Glutamatergic neuron (in vitro differentiated cells): ENCODE measurements around the gene ATG5. TPM values are rescaled to one million over a fixed set of nuclear protein-coding genes. Genes with fewer than 3 reads are reported as not detected.
A peak's percentile ranks its signal among the peaks of the same experiment; 100 is the strongest.

Source experiments
- DNase-seq: peaks from one replicate; pipeline ENCODE4 v3.0.0; 2022
- H3K27ac Mint-ChIP-seq: one replicate; pipeline ENCODE4 v1.8.0; 2020; ENCODE audit warnings: mild to moderate bottlenecking, mixed read lengths, inconsistent platforms; ENCODE audit not compliant: unreplicated experiment
- H3K27me3 Mint-ChIP-seq: one replicate; pipeline ENCODE4 v1.8.0; 2020; ENCODE audit warnings: mild to moderate bottlenecking, moderate library complexity, mixed read lengths, inconsistent platforms; ENCODE audit not compliant: unreplicated experiment
- H3K36me3 Mint-ChIP-seq: one replicate; pipeline ENCODE4 v1.8.0; 2020; ENCODE audit warnings: mild to moderate bottlenecking, mixed read lengths, inconsistent platforms; ENCODE audit not compliant: unreplicated experiment
- H3K4me1 Mint-ChIP-seq: one replicate; pipeline ENCODE4 v1.8.0; 2020; ENCODE audit warnings: mild to moderate bottlenecking, low read depth, mixed read lengths, inconsistent platforms; ENCODE audit not compliant: unreplicated experiment
- H3K4me3 Mint-ChIP-seq: one replicate; pipeline ENCODE4 v1.8.0; 2020; ENCODE audit warnings: mild to moderate bottlenecking, mixed read lengths, inconsistent platforms; ENCODE audit not compliant: unreplicated experiment
- H3K9me3 Mint-ChIP-seq: one replicate; pipeline ENCODE4 v1.8.0; 2020; ENCODE audit warnings: mild to moderate bottlenecking, moderate library complexity, mixed read lengths, inconsistent platforms; ENCODE audit not compliant: unreplicated experiment
- CTCF ChIP-seq: fragments of 200-600 bp; sonication (generic); IDR thresholded peaks from one replicate; pipeline ENCODE4 v1.5.0; 2021; ENCODE audit not compliant: partially characterized antibody, unreplicated experiment
- total RNA-seq: library from RNA; stranded (reverse); fragmentation: NEBNext Ultra II Directional; extraction: Animal tissue kit (Norgen Biotek cat#: 25700); gene quantifications from one replicate; pipeline ENCODE4 v1.2.1, GENCODE V29; 2021; ENCODE audit not compliant: unreplicated experiment

Gene ATG5
- total RNA-seq, 1 donor from 2014 or later: 24.8 TPM

DNA sequence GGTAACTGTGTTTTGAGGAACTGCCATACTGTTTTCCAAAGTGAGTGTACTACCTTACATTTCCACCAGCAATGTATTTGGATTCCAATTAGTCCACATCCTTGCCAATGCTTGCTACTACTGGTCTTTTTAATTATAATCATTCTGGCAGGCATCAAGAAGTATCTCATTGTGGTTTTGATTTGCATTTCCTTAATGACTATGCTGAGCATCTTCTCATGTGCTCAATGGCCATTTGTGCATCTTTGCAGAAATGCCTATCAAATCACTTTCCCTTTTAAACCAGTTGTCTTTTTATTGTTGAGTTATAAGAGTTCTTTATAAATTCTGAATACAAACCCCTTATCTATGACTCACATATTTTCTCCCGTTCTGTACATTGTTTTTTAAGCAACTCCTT is 75.9 kb downstream of the ATG5 start:
- H3K27me3 Mint-ChIP-seq: no peaks in the 10 kb centered on the region
- H3K27ac Mint-ChIP-seq: no peak overlapping the region
- peaks cover 32% of the 10 kb centered on the region for H3K4me1 Mint-ChIP-seq
- peaks cover 2% of the 10 kb centered on the region for H3K9me3 Mint-ChIP-seq
- no peak for DNase-seq
- H3K4me3 Mint-ChIP-seq: no peak overlapping the region
- H3K36me3 Mint-ChIP-seq: no peaks in the 10 kb centered on the region
- no peak for TF ChIP-seq CTCF

DNA sequence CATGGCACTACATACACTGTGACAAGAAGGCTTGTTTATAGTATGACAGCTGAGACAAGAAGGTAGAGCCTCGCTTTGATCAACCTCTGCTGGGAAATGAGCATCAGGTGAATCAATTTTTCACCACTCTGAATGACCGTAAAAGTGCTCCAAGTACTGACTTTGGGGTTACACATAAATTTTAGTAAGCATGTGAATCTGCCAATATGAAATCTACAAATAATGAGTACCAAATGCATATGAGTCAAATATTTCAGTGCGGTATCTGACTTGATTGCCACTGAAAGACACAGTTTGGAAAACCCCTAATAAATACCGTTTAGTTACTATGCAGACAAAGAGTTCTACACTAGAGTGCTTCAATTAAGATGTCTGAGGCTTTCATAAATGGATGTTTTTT is 77.8 kb downstream of the ATG5 start:
- no peaks in the 10 kb centered on the region for H3K27me3 Mint-ChIP-seq
- TF ChIP-seq CTCF: no peak
- H3K36me3 Mint-ChIP-seq: no peaks in the 10 kb centered on the region
- peak overlapping the region; percentile 17 for H3K4me3 Mint-ChIP-seq
- H3K9me3 Mint-ChIP-seq: peaks cover 2% of the 10 kb centered on the region
- no peak overlapping the region for H3K27ac Mint-ChIP-seq
- H3K4me1 Mint-ChIP-seq: peaks cover 27% of the 10 kb centered on the region
- DNase-seq: no peak

- TF ChIP-seq CTCF: no peak
- peaks cover 2% of the 10 kb centered on the region for H3K9me3 Mint-ChIP-seq
- no peak for DNase-seq
- no peaks in the 10 kb centered on the region for H3K36me3 Mint-ChIP-seq
- no peak overlapping the region for H3K27ac Mint-ChIP-seq
- peak overlapping the region; percentile 17 for H3K4me3 Mint-ChIP-seq
- H3K27me3 Mint-ChIP-seq: no peaks in the 10 kb centered on the region
- peaks cover 23% of the 10 kb centered on the region for H3K4me1 Mint-ChIP-seq
These were observed 78.3 kb downstream of the ATG5 start for GRCh38 chr6:106247293-106247692.

DNA sequence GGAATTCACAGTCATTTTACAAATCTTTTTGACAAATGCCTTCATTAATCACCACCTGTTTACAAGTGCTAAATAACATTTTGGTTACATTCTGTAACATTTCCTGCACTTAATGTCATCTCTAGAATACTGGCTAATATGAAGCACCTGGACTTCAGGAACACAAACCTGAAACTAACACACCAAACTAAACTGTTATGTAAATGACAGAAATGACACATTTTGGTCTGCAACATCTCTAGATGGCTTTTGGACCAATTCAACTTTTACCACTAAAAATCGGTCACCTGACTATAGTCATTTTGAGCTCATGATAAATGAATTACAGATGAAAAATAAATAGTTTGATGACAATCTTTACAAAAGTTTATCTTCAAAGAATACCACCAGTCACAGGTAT is 80.6 kb downstream of the ATG5 start:
- no peaks in the 10 kb centered on the region for H3K36me3 Mint-ChIP-seq
- H3K27me3 Mint-ChIP-seq: no peaks in the 10 kb centered on the region
- no peak for TF ChIP-seq CTCF
- H3K9me3 Mint-ChIP-seq: no peaks in the 10 kb centered on the region
- H3K4me1 Mint-ChIP-seq: peaks cover 22% of the 10 kb centered on the region
- no peak overlapping the region for H3K27ac Mint-ChIP-seq
- DNase-seq: no peak
- no peak overlapping the region for H3K4me3 Mint-ChIP-seq

- Mint-ChIP-seq H3K27me3 (no peaks in the 10 kb centered on the region), H3K27ac (no peak overlapping the region), H3K4me3 (no peak overlapping the region), H3K36me3 (no peaks in the 10 kb centered on the region), H3K9me3 (no peaks in the 10 kb centered on the region), H3K4me1 (peaks cover 22% of the 10 kb centered on the region)
- no peak for DNase-seq
- no peak for TF ChIP-seq CTCF
These were observed 81.0 kb downstream of the ATG5 start for GRCh38 chr6:106244521-106244920.
